Hematopoietic multipotent progenitor cell treated with erythropoietin and hydrocortisone succinate and interleukin-3 and kit ligand, for 4 days (in vitro differentiated cells): ENCODE measurements around the gene NID2.

Source experiments
- DNase-seq: peaks from one replicate; pipeline ENCODE4 v3.0.0-alpha.2; 2015

NID2 gene

DNA sequence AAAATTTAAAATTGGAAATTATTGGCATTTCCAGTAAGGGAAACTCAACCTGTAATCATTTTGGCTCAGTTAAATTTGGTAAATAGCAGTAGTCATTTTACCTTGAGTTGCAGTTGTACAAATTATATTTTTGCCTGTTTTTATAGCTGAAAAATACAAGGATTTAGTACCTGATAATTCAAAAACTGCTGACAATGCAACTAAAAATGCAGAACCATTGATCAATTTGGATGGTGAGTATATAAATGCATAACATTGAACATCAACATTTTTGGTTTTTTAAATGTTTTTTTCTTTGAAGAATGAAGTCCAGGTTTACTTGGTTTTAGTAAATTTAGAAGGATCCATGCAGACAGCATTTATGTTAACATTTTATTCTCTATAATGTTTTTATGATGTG is 70.5 kb downstream of the NID2 start:
- no peak for DNase-seq

- peak; percentile 72 for DNase-seq
These were observed 72.6 kb downstream of the NID2 start for GRCh38 chr14:51996148-51996746.

- peak; percentile 70 for DNase-seq
These were observed 75.5 kb downstream of the NID2 start for GRCh38 chr14:51993285-51993920.

- no peak for DNase-seq
These were observed 78.4 kb downstream of the NID2 start for GRCh38 chr14:51990488-51990887.

GRCh38 chr14:51989293-51990234 is 79.3 kb downstream of the NID2 start, which contains the start of gene RTRAF:
RTRAF (plus strand) TSS chr14:51989546; CDS start chr14:51989640, 94 bp downstream.
- peak; percentile 96 for DNase-seq

GRCh38 chr14:51988221-51988620 is 80.6 kb downstream of the NID2 start:
- peak; percentile 70 for DNase-seq

- DNase-seq, result no peak
These were observed 87.5 kb downstream of the NID2 start for GRCh38 chr14:51981218-51981854.

- peak; percentile 90 for DNase-seq
These were observed 89.7 kb downstream of the NID2 start for GRCh38 chr14:51979088-51979709.

DNA sequence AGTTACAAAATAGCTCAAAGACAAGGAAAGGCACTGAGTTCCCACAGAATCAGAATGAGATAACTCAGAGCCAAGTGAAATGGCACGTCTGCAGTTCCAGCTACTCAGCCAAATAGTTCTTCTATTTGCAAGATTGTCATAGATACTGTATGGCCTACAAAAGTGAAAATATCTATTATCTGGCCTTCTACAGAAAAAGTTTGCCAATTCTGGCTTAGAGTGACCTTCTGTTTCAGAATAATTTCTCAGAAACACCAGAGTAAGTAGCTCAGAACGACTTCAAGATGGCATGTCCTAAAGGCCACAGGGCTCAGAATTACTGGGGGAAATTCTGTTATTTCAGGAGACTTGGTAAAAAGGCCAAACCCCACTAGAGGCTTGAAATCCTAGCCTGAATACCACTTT is 90.2 kb downstream of the NID2 start:
- peak; percentile 53 for DNase-seq

DNA sequence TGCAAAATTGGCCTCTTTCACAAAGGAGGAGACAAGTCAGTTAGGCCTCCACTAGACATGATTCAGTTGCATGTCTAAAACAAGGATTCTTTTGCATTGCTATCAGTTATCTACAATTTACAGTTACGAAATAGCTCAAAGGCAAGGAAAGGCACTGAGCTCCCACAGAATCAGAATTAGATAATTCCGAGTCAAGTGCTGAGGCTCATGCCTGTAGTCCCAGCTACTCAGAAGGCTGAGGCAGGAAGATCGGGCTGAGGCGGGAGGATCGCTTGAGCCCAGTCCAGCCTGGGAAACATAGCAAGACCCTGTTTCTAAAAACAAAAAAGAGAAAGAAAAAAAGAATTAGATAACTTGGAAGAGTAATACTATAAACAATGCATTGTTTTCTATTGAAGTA is 91.8 kb downstream of the NID2 start:
- peak; percentile 11 for DNase-seq

DNA sequence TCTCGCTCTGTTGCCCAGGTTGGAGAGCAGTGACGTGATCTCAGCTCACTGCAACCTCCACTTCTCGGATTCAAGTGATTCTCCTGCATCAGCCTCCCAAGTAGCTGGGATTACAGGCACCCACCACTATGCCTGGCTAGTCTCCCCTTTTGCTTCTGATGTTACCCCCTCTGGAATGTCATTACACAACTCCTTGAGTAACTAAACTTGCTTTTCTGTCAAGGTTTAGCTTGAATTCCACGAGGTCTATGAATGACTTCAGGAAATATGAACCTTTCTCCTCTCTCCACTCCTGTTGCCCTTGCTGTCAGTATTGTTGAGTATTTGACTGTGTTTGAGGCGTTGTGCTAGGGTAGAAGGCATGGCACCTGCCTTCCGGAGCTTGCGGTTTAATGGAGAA is 96.3 kb downstream of the NID2 start:
- DNase-seq, result no peak

DNA sequence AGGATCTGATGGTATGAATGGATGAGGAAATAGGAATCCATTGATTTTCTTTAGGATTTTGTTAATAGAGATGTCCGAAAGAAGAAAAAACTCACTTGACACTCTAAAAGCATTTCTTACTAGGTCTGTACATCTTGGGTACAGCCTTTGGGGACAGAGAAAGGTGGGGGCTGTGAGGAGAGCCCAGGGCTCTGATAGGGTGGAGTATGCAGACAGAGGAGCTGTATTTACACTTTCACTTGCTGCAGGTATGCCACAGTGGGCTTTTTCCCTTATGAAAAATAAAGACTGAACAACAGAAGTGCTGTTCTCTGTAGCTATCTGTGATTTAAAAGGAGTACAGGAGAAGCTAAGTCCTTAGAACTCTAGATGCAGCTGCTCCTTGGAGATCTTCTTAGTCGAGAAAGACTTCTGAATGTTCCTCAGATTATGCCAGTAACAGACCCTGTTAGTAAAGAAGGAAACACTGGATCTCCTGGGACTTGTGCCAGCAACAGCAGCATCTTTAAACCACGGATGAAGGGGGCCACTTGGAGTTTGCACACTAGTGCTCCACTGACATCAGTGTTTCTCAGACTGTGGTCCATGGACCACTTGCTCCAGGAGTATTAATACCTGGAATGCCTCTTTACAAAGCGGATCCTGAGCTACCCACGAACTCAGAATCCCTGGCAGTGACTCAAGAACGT is 98.9 kb downstream of the NID2 start:
- no peak for DNase-seq

DNA sequence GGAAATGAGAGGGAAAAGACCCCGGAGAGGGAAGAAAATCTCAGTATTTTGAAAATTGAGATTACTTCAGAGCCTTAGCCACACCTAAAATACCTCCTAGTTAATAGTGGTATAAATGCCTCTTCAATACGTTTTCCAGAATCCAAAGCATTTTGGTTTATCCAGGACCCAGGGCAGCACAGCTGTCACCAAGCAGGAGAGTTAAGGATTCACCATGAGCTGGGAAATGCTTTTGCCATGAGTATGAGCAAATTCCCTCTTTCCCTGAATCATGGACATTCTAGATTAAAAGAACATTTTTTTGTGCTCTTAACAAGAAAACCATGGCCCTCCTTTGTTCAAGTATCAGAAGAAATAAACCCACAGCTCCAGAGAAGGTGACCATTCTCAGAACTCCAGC is 101.3 kb downstream of the NID2 start:
- DNase-seq, result no peak

DNA sequence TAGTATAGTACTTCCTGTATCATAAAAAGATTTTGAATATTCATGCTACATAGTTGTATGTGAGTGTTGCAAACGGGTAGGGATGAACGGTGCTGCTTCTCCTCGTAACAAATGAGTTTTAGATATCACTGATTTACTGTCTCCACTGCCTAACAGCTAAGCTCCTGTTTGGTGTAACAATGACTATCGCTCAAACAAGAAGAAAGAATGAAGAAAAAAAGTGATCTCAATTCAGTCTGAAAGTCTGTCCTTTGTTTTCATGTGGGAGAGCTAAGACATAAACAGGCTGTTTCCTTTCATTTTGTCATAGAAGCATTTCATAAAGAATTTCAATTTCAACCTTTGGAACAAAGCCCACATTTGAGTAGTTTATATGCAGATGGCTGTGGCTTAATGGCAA is 105.6 kb downstream of the NID2 start:
- DNase-seq, result peak; percentile 19

GRCh38 chr14:51962711-51963110 is 106.1 kb downstream of the NID2 start:
- no peak for DNase-seq

GRCh38 chr14:51960866-51961265 is 108.0 kb downstream of the NID2 start:
- DNase-seq, result peak; percentile 53

DNA sequence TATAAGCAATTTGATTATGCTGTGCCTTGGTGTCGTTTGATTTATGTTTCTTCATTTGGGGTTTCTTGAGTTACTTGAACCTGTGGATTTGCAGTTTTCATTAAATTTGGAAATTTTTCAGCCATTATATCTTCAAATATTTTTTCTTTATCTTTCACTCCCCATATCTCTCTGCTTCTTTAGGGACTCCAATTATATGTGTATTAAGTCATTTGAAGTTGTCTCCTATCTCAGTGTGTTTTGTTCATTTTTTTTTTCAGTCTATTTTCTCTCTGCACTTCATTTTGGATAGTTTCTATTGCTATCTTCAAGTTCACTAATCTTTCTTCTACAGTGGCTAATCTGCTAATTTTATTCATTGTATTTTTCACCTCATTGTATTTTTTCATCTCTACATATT is 108.9 kb downstream of the NID2 start:
- DNase-seq, result no peak

- DNase-seq, result no peak
These were observed 110.9 kb downstream of the NID2 start for GRCh38 chr14:51957950-51958349.
